ENCODE measurements around the gene DHFR. TPM values are rescaled to one million over a fixed set of nuclear protein-coding genes. Genes with fewer than 3 reads are reported as not detected.
A peak's percentile ranks its signal among the peaks of the same experiment; 100 is the strongest.

DHFR gene
- polyA plus RNA-seq (2012; ENCODE audit: missing spikeins): 59.6 TPM

DNA sequence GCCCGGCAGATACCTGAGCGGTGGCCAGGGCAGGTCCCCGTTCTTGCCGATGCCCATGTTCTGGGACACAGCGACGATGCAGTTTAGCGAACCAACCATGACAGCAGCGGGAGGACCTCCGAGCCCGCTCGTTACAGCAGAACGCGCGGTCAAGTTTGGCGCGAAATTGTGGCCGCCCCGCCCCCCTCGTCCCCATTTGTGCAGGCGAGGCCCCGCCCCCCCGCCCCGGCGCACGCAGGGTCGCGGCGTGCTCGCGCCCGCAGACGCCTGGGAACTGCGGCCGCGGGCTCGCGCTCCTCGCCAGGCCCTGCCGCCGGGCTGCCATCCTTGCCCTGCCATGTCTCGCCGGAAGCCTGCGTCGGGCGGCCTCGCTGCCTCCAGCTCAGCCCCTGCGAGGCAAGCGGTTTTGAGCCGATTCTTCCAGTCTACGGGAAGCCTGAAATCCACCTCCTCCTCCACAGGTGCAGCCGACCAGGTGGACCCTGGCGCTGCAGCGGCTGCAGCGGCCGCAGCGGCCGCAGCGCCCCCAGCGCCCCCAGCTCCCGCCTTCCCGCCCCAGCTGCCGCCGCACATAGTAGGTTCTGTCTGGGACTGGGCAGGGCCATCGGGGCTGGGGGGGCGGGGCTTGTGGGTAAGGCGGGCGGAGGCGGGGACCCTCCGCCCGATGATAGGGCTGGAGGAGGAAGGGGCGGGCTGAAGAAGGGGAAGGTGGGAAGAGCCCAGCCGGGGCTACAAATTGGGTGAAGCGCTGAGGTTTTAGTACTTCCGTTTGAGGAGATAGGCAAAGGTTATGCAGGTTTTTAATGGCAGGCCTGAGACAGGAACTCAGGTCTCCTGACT lies at the start of gene DHFR, which contains the start of gene MSH3:
Gene DHFR (minus strand): TSS at position 593 of the 840 bp plus-strand sequence. CDS start 494 bp downstream, at position 99.
Gene MSH3 (plus strand): TSS at position 262 of the 840 bp plus-strand sequence. CDS start 76 bp downstream, at position 338.
- peak; percentile 90 for TF ChIP-seq POLR2A (IDR thresholded peaks at IDR 0.05; ENCODE audit: low read depth, low read length)
- TF ChIP-seq TAF1 (IDR thresholded peaks at IDR 0.05; ENCODE audit: borderline replicate concordance, low read depth, low read length): peak; percentile 72
- TF ChIP-seq POLR2AphosphoS5 (IDR thresholded peaks at IDR 0.05; ENCODE audit: low read depth, low read length): peak; percentile 84
- FAIRE-seq (peak; percentile 93), DNase-seq (ENCODE audit: insufficient read length) (peak; percentile 80)

DNA sequence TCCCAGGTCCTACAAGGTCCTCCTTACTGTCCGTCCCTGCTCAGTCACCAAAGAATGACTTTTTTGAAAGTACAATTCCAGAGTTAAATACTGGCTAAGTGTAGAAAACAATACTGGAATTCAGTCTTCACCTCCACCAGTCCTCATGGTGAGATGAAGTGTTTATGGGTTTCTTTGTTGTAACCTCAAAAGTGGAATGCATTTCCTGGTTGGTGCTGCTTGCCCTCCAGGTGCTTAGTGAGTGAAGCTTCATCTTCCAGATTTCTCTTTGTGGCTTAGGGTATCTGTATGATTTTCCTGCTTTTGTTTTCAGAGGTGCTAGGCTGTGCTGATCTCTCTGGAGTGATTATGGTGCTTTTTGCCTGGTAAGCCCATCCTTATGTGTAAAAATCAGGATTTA lies 49.4 kb upstream of the DHFR start:
- DNase-seq (ENCODE audit: insufficient read length) (no peak), FAIRE-seq (no peak)
- no peak for TF ChIP-seq POLR2AphosphoS5 (IDR thresholded peaks at IDR 0.05; ENCODE audit: low read depth, low read length)
- TF ChIP-seq POLR2A (IDR thresholded peaks at IDR 0.05; ENCODE audit: low read depth, low read length): no peak
- TF ChIP-seq TAF1 (IDR thresholded peaks at IDR 0.05; ENCODE audit: borderline replicate concordance, low read depth, low read length): no peak

DNA sequence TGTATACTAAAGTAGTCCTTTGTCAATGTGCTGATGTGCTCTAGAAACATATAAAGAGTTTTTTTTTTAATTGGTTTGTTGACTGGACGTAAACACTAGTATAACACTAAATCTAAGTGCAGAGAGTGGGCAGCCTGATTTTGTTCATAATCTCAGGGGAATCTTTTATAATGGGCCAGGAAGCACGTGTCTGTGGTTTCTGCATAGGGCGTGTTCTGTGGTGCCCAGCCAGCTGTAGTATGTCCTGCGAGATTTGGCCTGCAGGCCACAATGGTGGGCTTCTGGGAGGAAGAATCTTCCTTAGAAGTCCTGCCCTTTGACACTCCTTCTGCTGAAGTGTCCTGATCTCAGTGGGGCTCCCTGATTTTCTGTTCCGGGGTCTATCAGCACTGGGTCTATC lies 49.0 kb upstream of the DHFR start:
- no peak for TF ChIP-seq POLR2AphosphoS5 (IDR thresholded peaks at IDR 0.05; ENCODE audit: low read depth, low read length)
- no peak for TF ChIP-seq POLR2A (IDR thresholded peaks at IDR 0.05; ENCODE audit: low read depth, low read length)
- TF ChIP-seq TAF1 (IDR thresholded peaks at IDR 0.05; ENCODE audit: borderline replicate concordance, low read depth, low read length): no peak
- no peak for DNase-seq (ENCODE audit: insufficient read length)
- FAIRE-seq: no peak

DNA sequence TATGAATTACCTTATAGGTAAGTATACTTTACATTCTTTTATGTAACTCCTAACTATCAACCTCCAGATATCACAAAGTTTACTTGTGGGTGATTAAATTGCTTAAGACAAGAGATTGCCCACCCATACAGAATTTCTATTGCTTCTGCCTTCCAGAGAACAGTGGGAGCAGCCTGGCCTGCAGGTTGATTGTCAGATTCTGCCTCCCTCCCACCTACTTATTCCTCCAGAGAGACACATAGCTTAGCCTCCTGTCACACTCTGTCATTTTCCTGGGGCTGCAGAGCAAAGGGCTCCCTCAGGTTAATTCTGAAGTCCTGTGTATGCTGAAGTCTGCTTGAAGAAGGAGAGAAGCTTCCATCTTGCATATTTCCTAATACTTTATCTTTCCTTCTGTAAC lies 48.5 kb upstream of the DHFR start:
- TF ChIP-seq POLR2AphosphoS5 (IDR thresholded peaks at IDR 0.05; ENCODE audit: low read depth, low read length): no peak
- TF ChIP-seq TAF1 (IDR thresholded peaks at IDR 0.05; ENCODE audit: borderline replicate concordance, low read depth, low read length): no peak
- no peak for TF ChIP-seq POLR2A (IDR thresholded peaks at IDR 0.05; ENCODE audit: low read depth, low read length)
- FAIRE-seq (no peak), DNase-seq (ENCODE audit: insufficient read length) (no peak)

DNA sequence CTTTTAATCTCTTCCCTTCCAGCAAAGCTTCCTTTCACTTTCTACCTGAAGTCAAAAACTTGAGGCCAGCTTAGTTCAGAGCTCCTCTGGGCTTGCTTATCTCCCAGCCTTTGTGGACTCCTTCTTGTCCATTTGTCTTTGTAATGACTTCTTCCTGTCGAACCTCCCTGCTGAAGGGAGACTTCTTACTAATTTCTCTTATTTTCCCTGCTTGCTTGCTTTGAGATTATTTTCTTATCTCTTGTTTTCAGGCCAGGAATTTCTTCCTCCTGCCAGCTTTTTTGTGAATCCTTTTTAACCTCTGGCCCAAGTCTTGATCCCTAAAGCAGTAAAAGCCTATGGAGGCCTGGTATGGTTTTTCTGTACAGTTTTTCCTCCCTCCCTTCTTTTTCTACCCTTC lies 46.8 kb upstream of the DHFR start:
- FAIRE-seq (no peak), DNase-seq (ENCODE audit: insufficient read length) (no peak)
- TF ChIP-seq TAF1 (IDR thresholded peaks at IDR 0.05; ENCODE audit: borderline replicate concordance, low read depth, low read length): no peak
- TF ChIP-seq POLR2AphosphoS5 (IDR thresholded peaks at IDR 0.05; ENCODE audit: low read depth, low read length): no peak
- no peak for TF ChIP-seq POLR2A (IDR thresholded peaks at IDR 0.05; ENCODE audit: low read depth, low read length)

DNA sequence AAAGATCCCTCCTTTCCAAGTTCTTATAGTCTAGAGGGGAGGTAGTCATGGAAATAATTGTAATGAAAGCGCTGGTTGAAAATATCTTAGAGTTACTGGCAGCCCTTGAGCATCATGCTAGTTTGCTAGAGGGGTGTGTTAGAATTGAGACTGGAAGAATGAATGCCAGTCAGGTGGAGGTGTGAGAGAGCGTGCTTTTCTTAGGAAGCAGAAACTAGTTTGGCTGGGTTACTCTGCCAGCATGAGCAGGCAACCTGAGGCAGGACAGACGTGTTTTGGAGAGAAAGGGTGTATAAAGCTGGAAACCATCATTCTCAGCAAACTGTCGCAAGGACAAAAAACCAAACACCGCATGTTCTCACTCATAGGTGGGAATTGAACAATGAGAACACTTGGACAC lies 43.6 kb upstream of the DHFR start:
- DNase-seq (ENCODE audit: insufficient read length): no peak
- TF ChIP-seq TAF1 (IDR thresholded peaks at IDR 0.05; ENCODE audit: borderline replicate concordance, low read depth, low read length) (no peak), POLR2AphosphoS5 (IDR thresholded peaks at IDR 0.05; ENCODE audit: low read depth, low read length) (no peak), POLR2A (IDR thresholded peaks at IDR 0.05; ENCODE audit: low read depth, low read length) (no peak)
- FAIRE-seq: no peak

DNA sequence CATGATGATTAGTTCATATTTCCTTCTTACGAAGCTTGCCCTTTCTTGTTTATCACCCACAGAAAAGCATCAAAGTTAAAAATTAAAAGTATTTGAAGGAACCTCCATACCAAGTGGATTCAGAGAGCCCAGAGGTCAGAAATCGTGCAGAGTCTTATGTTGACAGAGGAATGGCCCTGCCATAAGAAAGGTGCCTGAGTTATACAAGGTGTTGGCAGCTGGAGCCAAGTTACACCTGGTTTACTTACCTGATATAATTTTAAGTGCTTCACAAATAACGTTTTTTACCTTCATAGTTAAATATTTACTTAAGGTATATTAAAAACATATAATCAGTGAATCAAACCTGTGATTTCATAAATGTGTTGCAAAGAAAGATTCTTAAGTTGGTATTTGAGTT lies 42.3 kb upstream of the DHFR start:
- TF ChIP-seq TAF1 (IDR thresholded peaks at IDR 0.05; ENCODE audit: borderline replicate concordance, low read depth, low read length) (no peak), POLR2AphosphoS5 (IDR thresholded peaks at IDR 0.05; ENCODE audit: low read depth, low read length) (no peak), POLR2A (IDR thresholded peaks at IDR 0.05; ENCODE audit: low read depth, low read length) (no peak)
- DNase-seq (ENCODE audit: insufficient read length) (no peak), FAIRE-seq (no peak)

DNA sequence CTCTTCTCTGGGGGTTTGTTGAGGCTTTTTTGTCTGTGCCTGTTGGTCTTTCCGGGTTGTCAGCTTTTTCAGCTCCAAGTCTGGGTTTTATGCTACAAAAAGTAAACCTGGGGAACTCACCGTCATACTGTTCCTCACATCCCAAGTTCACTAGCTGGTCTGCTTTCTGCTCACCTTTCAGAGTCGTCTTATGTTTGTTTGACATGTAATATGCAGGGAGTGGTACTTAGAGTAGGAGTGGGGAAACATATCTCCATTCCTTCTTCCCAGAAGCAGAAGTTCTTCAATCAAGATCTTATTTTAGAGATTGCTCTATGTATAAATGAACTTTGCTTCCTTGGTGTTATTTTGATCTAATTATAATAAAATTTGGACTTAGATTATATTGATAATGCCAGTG lies 41.7 kb upstream of the DHFR start:
- TF ChIP-seq TAF1 (IDR thresholded peaks at IDR 0.05; ENCODE audit: borderline replicate concordance, low read depth, low read length) (no peak), POLR2A (IDR thresholded peaks at IDR 0.05; ENCODE audit: low read depth, low read length) (no peak), POLR2AphosphoS5 (IDR thresholded peaks at IDR 0.05; ENCODE audit: low read depth, low read length) (no peak)
- DNase-seq (ENCODE audit: insufficient read length) (no peak), FAIRE-seq (no peak)

DNA sequence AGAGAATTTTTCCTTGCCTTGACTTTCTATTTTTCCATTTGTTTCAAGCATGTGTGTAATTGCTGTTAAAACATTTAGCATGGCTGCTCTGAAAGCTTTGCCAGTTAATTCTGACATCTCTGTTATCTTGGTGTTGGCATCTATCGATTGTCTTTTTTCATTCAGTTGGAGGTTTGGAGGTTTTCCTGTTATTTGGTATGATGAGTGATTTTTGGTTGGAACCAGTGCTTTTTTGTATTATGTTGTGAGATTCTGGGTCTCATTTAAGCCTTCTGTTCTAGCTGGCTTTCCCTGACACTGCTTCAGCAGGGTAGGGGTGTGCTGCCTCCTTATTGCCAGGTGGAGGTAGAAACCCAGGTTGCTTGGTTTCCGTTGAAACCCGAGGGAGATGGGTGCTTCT lies 40.9 kb upstream of the DHFR start:
- TF ChIP-seq POLR2A (IDR thresholded peaks at IDR 0.05; ENCODE audit: low read depth, low read length): no peak
- TF ChIP-seq POLR2AphosphoS5 (IDR thresholded peaks at IDR 0.05; ENCODE audit: low read depth, low read length): no peak
- TF ChIP-seq TAF1 (IDR thresholded peaks at IDR 0.05; ENCODE audit: borderline replicate concordance, low read depth, low read length): no peak
- FAIRE-seq (no peak), DNase-seq (ENCODE audit: insufficient read length) (no peak)

DNA sequence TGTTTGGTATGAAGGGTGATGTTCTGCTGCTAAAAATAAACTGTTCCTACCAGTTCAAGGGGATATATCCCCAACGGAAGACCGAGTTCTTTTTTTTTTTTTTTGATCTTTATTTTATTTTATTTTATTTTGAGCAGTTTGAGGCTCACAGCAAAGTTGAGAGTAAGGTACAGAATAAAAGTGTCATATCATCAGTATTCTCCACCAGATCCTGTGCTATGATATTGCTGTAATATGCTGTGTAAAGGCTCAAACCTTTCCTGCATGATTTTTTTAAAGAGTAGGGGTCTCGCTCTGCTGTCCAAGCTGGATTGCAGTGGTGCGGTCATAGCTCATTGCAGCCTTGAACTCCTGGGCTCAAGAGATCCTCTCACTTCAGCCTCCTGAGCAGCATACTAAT lies 34.8 kb upstream of the DHFR start:
- FAIRE-seq: no peak
- no peak for DNase-seq (ENCODE audit: insufficient read length)
- TF ChIP-seq POLR2A (IDR thresholded peaks at IDR 0.05; ENCODE audit: low read depth, low read length) (no peak), POLR2AphosphoS5 (IDR thresholded peaks at IDR 0.05; ENCODE audit: low read depth, low read length) (no peak), TAF1 (IDR thresholded peaks at IDR 0.05; ENCODE audit: borderline replicate concordance, low read depth, low read length) (no peak)

DNA sequence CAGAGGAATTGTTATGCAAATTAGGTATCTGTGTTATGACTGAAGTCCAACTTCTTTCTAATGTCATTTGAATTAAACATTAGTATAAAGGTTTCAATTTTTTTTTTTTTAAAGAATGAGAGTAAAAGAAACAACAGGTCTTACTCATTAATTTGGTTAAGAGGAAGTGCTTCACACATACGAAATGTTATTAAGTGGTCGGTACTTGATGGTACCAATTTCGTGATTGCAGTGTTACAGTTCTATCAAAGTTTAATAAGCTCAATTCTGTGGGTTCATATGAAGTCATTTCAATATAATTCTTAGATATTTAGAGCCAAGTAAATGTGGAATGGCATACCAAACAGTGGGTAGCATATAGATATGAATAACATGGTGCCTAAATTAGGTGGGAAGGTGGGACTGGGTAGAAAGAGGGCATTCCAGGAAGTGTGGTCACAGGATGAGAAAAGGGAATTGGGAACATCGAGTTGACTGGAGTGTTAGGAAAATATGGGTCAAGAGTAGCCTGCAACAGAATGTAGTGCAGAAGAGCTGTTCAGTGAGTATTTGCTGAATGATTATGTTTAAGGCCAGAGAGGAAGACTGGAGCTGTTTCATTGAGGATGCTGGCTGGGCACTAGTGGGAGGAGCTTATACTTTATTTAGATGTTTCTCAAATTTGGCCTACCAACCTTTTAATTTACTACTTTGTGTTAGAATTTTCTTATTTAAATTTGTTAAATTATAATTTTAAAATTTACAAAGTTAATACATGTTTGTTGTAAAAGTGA lies 34.1 kb upstream of the DHFR start:
- TF ChIP-seq POLR2AphosphoS5 (IDR thresholded peaks at IDR 0.05; ENCODE audit: low read depth, low read length) (no peak), POLR2A (IDR thresholded peaks at IDR 0.05; ENCODE audit: low read depth, low read length) (no peak), TAF1 (IDR thresholded peaks at IDR 0.05; ENCODE audit: borderline replicate concordance, low read depth, low read length) (no peak)
- no peak for FAIRE-seq

More for the DNA sequence above, 34.1 kb upstream of the DHFR start:
- DNase-seq (ENCODE audit: insufficient read length): no peak

All from GM12892 (cell line).